RPMI8226 (cell line): Measurements from ENCODE around the gene ANKRD13C.
"Not testable (repeated sequence)": the region's sequence is repeated elsewhere in the genome, so short reads cannot be mapped to it uniquely, and the experiment has no call there.

Source experiments
- DNase-seq: peaks from one replicate; pipeline ENCODE4 v3.0.0-alpha.2; 2015

ANKRD13C gene

GRCh38 chr1:70358921-70359564 is 4.5 kb upstream of the ANKRD13C start:
- no peak for DNase-seq

- no peak for DNase-seq
Observed at GRCh38 chr1:70355920-70356319, 1.4 kb upstream of the ANKRD13C start.

GRCh38 chr1:70355111-70355407 is 537 bp upstream of the ANKRD13C start:
- no peak for DNase-seq

- DNase-seq: peak; percentile 14
Observed at GRCh38 chr1:70353601-70354331, 756 bp downstream of the ANKRD13C start.

GRCh38 chr1:70353044-70353443 is 1.5 kb downstream of the ANKRD13C start:
- no peak for DNase-seq

GRCh38 chr1:70349799-70350198 is 4.7 kb downstream of the ANKRD13C start:
- not testable (repeated sequence) for DNase-seq

- DNase-seq: no peak
Observed at GRCh38 chr1:70348399-70349165, 5.9 kb downstream of the ANKRD13C start.

GRCh38 chr1:70339644-70340043 is 14.9 kb downstream of the ANKRD13C start:
- DNase-seq: not testable (repeated sequence)

GRCh38 chr1:70336050-70336449 is 18.5 kb downstream of the ANKRD13C start:
- DNase-seq: no peak

GRCh38 chr1:70334436-70334835 is 20.1 kb downstream of the ANKRD13C start:
- DNase-seq: no peak

- no peak for DNase-seq
Observed at GRCh38 chr1:70333245-70333644, 21.3 kb downstream of the ANKRD13C start.

GRCh38 chr1:70331962-70332361 is 22.6 kb downstream of the ANKRD13C start:
- DNase-seq: no peak

GRCh38 chr1:70327306-70328076 is 27.0 kb downstream of the ANKRD13C start:
- no peak for DNase-seq

- DNase-seq: no peak
Observed at GRCh38 chr1:70324683-70325082, 29.8 kb downstream of the ANKRD13C start.

GRCh38 chr1:70319750-70320149 is 34.8 kb downstream of the ANKRD13C start:
- no peak for DNase-seq

- DNase-seq: no peak
Observed at GRCh38 chr1:70318191-70318590, 36.3 kb downstream of the ANKRD13C start.

GRCh38 chr1:70317087-70317486 is 37.4 kb downstream of the ANKRD13C start:
- DNase-seq: no peak

GRCh38 chr1:70315782-70316181 is 38.7 kb downstream of the ANKRD13C start:
- no peak for DNase-seq

GRCh38 chr1:70314706-70315304 is 39.7 kb downstream of the ANKRD13C start:
- DNase-seq: no peak

GRCh38 chr1:70311369-70311768 is 43.2 kb downstream of the ANKRD13C start:
- DNase-seq: no peak

GRCh38 chr1:70299472-70299871 is 55.0 kb downstream of the ANKRD13C start:
- no peak for DNase-seq

GRCh38 chr1:70295749-70296148 is 58.8 kb downstream of the ANKRD13C start:
- DNase-seq: no peak
